ENCODE results near the gene MAP3K5.
"Not testable (repeated sequence)": the region's sequence is repeated elsewhere in the genome, so short reads cannot be mapped to it uniquely, and the experiment has no call there.

The MAP3K5 gene

DNA sequence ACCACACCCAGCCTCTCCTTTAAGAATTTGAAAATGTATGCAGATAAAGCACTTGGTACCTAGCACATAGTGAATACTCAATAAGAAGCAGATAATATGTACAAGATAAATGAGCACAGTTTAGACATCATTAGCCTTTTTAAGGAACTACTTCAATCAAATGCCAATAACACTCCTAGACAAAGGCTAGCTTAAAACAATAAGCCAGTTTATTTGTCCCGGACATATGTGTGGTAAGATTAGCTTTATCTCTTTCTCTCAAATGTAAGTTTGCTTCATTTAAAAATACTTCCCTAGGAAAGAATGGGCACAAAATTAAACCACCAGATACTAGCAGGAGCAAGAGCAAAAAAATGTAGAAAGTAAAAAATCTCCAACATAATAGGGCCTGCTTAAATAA lies 73.8 kb downstream of the MAP3K5 start:
- DNase-seq, result no peak

DNA sequence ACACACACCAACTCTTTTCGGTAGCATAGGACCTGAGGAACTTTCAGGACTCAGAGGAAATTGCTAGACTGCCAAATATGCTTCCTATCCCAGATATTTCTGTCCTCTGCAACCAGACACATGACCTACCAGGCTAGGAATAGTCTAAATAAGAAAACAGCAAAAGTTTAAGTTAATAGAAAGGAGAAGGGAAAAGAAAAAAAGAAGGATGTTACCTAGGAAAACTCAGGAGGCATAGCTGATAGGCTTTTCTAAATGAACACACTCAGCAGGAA lies 74.6 kb downstream of the MAP3K5 start:
- DNase-seq, result no peak

DNA sequence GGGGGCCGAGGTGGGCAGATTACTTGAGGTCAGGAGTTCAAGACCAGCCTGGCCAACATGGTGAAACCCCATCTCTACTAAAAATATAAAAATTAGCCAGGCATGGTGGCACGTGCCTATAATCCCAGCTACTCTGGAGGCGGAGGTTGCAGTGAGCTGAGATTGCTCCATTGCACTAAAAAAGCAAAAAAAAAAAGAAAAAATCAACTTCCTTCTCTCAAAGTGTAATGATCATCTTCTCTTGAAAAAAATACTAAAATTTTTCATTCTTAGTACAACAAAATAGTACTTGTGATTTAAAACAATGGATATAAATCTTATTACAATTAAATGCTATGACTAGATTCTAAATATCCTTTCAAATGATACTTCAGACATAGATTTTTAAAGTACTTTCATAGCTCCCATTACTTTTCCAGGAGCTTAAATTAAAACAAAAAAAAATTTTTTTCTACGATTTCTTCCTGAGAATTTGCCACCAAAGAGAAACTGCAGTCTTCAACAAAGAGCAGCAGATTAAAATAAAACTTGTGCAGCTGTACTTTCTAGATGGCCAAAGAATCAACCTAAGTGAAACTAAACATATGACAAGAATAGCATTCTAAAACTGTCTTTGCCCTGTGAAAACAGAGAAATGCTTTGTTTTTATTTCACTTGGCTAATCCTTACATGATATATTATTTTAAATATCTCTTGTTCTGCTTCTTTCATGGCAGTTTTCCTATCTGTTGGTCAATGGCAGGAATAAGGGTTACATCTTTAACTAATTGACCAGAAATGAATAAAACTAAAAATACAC lies 75.2 kb downstream of the MAP3K5 start:
- peak in 2 of 3 donors; percentile 26 to 41 for DNase-seq

DNA sequence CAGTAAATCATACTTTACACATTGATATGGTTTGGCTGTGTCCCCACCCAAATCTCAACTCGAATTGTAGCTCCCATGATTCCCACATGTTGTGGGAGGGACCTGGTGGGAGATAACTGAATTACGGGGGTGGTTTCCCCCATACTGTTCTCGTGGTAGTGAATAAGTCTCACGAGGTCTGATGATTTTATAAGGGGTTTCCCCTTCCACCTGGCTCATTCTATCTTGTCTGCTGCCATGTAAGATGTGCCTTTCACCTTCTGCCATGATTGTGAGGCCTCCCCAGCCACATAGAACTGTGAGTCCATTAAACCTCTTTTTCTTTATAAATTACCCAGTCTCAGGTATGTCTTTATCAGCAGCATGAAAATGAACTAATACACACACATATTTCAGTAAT lies 79.6 kb downstream of the MAP3K5 start:
- DNase-seq, result not testable (repeated sequence)

DNA sequence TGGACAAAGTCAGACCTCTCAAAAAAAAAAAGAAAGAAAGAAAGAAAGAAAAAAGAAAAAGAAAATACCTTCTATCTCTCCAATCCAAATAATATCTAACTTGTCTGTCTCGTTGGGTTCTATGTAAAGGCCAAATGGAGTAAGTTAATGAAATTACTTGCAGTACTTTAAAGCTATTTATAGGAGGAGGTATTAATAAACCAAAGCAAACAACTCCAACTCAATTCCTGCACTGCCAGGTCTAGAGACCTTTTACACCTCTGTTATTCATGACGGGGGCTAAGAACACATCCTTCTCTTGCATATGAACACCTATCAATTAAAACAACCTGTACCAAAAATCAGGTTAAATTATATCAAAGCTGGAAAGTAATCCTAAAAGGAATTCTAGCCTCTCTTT lies 80.6 kb downstream of the MAP3K5 start:
- no peak for DNase-seq

DNA sequence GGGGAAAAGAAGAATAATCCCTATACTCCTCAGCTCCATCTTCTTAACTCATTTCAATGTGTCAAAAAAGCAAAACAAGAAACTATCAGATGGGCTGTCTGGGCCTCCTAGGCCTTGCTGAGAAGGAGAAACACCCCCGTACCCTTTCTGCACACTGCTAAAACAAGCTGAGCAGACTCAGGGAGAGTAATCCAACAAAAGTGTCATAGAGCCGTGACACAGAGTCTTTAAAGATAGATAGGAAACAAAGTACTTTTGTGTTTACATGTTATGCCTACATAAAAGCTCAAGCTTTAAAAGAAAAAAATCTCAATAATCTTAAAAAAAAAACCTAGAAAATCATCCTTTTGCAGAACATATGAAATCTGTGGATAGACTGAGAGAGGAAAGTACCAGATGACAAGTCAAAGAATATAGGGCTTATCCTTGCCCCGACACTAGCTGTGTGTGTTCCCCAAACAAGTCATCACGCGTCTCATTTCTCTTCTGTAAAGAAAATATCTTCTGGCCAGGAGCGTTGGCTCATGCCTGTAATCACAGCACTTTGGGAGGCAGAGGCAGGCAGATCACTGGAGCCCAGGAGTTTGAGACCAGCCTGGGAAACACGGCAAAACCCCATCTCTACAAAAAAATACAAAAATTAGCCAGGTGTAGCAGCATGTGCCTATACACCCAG lies 81.3 kb downstream of the MAP3K5 start:
- DNase-seq, result no peak

DNA sequence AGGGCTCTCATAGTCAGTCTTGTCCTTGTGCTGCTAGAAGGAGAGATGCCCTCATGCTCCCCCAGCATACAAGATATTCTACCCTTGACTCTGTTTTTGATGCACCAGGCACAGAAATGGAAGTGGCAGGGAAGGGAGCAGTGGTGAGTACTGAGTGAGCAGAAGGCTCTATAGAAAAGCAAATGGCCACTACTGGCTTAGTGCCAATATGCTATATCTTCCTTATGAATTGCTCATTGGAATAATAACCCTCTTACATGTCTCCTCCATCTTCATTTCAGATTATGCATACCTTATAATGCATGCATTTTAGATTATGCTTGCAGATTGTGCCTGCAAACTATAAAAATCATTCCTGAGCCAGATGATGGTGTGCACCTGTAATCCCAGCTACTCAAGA lies 82.8 kb downstream of the MAP3K5 start:
- no peak for DNase-seq

DNA sequence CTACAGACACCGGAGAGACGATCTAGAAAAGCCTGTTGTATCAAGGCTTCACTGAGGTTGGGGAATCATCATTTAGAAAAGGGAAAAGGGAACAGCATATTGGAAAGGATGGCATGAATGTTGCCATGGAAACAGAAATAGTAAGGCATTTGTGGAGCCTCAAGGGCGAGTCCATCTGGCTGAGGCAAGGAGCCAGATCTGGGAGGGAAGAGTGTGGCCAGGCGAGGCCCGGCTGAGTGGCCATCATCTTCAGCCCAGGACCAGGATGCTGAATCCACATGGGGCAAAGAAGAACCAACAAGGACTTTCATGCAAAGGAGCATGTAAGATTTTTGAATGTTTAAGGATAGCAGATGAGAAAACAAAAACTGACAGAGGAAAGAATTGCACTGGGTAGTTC lies 85.8 kb downstream of the MAP3K5 start:
- no peak for DNase-seq

DNA sequence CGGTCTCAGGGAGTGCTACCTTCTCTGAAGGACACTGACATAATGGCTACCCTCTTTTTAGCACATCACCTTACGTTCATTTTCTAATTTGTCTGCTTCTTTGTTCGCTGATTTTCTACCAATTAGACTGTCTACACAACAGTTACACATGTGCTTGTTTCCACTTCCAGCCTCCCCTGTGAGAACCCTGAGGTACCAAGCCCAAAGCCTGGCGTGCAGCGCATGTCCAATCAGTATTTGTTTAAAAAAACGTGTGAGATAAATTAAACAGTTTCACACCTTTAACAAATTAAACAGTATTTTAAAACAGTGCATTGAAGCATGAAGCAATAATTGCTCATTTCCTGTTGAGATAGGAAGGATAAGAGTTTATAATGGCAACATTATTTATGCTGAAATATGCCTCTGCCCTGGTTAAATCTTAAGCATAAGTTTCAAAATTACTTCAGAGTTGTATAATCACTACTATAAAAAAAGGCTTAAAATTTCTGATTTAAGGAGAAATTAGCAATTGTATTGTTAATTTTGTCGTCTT lies 88.9 kb downstream of the MAP3K5 start:
- DNase-seq, result no peak

DNA sequence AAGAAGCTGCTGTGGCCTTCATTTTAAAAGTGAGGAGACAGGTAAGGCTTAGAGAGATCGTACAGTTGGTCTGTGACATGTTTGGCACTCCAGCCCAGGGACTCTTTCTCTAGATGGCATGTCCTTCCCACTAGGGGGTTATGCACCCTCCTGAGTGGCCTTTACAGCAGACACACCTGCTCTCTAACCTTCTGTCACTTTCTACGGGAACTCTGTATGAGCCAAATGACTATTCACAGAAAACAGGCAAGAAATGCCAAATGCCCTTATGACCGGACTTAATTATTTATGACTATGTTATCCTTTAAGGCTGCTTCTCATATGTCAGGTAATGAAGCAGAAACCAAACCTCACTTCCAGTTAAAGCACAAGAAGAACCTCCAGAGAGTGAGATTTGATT lies 91.2 kb downstream of the MAP3K5 start:
- no peak for DNase-seq

DNA sequence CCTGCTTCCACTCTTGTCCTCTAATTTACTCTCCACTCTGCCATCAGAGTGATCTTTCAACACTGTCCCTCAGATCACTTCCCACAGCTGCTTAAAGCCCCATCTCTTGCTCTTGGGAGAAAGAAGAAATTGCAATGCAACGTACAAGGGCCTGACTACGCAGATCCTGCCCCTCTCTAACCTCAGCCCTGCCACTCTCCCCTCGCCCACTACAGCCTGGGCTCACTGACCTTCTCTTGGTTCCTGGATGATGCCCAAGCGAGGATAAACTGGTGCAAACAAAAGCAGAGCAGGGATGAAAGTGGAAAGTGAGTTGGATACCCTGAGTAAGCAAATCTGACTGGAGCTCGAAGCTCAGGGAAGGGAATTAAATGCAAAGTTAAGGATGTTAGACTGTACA lies 92.9 kb downstream of the MAP3K5 start:
- no peak for DNase-seq

DNA sequence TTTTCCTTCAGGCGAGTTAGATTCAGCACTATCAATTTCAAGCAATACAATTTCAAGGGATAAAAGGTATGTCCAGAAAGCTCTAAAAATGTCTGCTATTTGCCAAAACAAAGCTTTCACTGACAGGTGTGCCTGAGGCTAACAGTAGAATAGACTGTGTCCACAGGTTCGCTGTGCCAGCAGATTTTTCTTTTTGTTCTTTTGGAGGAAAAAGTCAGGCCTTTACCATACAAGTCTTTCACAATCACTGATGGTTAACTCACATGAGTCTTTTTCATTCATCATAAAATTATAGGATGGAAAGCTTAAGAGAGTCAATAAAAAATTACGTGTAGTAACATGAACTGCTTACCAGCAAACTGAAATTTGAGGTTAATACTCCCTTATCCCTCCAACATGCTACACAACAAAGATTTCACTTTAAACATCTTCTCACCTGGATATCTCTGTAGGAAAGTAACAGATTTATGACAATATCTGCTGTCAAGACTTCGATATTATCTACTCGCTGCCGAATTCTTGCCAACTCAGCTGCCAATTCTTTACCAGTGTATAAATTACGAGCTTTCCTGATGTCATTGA lies 95.4 kb downstream of the MAP3K5 start:
- no peak for DNase-seq

DNA sequence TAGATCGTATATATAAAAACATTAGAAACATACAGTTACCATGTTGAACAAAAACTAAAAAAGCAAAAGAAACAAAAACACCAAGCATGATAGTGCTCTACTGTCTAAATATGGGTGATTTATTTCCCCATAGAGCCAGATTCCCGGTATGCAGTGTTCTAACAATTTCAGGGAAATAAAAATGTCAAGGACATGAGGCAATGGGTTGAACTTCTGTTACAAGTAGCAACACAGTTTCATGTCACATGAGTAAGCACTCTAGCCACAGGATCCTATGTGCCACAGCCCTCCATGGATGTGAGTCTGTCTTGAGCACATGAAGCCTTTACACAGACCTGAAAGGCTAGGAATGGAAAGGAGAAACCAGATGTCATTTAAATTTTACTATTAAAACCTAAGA lies 96.0 kb downstream of the MAP3K5 start:
- DNase-seq, result peak; percentile 37 to 65 (median 56)

DNA sequence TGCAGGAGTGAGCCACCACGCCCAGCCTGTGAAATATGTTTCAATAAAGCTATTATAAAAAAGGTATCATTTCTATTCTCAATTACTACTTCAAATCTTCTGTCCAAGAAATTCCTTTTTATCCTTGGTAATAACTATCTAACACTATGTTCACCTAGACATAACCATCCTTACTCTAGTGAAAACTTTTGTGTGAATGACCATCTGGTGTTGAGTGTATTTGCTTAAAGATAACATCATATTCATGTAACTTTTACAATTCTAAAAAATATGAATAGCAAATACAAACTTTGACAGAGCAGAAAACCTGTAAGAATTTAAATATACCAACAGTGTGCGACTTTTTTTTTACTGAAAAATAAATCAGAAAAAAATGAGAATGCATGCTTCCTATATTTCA lies 96.9 kb downstream of the MAP3K5 start:
- no peak for DNase-seq

DNA sequence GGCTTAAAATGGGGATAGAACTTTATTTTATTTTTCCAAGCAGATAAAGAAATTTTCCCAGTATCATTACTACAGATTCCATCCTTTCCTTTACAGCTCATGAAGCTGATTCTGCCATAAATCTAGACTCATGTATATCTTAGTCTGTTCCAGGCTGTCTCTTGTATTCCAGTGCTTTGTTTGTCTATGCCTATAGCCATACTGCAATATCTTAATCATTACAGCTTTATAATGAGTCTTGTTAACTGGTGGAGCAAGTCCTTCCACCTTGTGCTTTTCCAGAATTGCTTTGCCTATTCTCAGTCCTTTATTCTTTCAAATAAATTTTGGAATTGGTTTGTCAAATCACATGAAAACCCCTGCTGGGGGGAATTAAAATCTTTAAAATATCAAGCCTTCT lies 99.2 kb downstream of the MAP3K5 start:
- no peak for DNase-seq

DNA sequence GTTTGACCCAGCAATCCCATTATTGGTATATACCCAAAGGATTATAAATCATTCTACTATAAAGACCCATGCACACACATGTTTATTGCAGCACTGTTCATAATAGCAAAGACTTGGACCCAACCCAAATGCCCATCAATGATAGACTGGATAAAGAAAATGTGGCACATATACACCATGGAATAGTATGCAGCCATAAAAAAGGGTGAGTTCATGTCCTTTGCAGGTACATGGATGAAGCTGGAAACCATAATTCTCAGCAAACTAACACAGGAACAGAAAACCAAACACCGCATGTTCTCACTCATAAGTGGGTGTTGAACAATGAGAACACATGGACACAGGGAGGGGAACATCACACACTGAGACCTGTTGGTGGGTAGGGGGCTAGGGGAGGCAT lies 104.4 kb downstream of the MAP3K5 start:
- not testable (repeated sequence) for DNase-seq

DNA sequence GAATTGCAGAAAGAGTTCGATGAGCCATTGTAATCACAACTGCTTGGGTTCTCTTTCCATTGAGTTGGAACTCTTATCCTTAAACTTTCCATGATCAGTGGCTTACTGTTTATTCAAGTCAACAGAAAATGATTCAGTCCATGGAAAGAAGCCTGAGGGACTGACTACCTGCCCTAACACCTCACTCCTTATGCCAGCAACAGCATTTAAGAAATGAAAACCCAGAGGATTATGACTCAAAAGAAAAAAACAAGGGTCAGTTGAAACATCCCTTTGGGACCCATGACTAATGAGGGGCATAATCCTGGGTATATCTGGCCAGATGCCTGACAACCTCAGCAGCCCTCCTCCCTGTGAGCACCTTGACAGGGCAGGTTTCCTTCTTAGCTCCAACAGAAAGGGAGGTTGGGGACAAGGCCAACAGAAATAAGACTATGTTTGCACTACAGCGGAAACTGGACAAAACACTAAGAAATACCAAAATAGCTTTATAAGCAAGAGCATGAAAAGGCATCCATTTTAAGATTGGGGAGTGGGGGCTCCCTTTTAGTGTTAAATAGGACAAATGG lies 106.7 kb downstream of the MAP3K5 start:
- DNase-seq, result no peak

DNA sequence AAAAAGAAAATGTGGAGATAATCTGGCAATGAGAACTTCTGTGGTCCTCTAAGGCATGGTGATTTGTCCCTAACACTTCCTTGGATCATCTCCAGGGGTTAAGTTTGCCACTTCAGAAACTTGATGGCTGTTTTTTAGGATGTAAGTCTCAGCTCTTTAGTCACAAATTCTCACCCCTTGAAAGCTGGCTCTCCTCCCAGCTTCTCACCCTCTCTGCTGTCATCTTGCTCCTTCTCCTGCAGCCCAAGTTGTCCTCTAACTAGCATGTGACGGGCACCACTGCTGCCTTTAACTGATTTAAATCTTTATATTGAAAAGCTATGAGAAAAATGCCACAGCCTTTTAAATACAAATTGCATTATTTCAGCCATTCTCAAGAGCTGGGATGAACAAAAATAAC lies 107.8 kb downstream of the MAP3K5 start:
- no peak for DNase-seq

DNA sequence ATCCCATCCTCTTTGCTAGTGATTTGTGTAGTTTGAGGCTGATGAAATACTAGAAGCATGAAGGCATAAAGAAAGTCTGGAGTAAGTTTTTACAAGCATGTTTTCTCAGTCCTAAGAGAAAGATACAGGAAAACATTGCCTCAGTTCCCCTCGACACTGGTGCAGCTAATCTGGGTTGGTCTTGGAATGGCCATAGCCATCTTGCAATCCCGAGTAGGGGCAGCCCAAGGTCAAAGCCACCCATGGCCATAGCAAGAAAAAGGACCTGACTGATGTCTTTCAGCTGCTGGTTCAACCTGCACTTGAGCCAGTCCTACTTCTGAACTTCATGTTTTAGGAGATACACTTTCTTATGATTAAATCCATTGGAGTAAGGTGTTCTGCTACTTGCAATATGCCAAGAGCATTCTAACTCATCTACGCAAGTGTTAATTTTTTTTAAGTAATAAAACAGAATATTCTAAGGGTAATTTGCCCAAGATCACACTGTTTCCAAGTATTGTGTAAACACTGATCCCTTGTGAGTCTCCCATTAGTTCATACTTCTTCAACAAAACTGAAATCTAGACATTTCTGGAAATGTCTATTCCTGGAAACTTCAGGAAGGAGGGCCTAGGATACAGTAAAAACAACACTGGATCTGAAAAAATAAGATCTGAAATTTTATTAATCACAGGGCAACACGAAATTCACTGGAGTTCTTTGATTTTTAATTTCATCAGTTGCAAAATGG lies 108.9 kb downstream of the MAP3K5 start:
- no peak for DNase-seq

DNA sequence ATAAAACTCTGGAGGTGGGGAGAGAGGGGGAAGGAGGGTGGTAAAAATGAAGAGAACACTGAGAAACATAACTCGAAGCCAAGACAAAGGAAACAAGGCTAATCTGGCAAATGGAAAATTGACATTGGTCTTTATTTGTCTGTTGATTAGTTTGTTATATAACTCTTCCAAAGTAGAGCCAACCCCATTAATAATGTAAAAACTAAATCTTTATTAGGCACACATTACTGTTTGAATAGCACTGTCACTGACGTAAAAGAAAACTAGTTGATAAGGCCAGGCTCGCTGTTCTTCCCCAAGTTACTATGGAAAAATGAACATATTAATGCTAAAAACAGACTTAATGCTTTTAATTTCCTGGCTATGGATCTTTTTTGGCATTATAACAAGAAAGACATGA lies 110.0 kb downstream of the MAP3K5 start:
- DNase-seq, result no peak

DNA sequence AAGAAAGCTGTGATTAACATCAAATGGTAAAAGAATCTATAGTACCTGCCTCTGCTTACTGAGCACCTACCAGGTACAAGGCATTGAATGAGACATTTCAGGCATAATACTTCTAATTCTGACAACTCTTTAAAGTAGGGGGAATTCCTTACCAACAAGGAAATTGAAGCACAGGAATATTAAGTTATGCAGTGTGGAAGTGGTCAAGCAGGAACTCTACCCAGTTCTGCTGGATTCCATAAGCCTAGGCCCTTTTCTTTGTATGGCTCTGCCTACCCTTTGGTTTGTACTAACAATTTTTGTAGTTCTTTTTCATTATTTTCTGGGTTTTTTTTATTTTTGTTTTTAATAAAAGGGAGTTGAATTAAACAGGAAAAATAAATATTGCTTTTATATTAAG lies 114.5 kb downstream of the MAP3K5 start:
- DNase-seq, result no peak

DNA sequence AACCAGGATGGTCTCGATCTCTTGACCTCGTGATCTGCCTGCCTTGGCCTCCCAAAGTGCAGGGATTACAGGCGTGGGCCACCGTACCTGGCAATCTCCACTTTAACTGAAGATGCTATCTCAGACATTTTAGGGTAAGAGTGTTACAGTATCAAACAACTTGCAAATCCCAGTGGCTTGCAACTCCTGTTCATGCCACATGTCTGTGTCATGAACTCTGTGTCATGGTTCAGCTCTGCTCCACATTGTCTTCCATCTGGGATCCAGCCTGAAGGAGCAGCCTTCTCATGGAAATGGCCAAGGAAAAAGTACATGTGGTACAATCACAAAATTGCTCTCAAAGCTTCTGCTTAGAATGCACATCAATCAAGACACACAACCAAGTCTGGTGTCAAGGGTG lies 114.9 kb downstream of the MAP3K5 start:
- no peak for DNase-seq

DNA sequence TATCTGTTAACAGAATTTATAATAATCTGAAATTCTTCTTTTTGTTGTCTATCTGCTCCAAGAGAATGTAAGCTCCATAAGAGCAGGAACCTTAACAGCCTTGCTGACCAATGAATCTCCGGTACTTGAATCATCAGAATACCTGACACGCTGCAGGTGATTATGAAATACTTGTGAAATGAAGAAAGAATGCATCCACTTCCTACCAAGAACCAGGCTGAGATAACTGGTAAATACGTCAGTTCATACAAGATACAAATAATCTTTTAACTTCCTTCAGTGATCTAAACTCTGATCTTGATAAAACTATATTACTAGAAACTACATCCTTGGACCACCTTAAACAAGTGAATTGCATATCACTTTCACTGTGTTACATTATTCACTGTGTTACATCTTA lies 116.2 kb downstream of the MAP3K5 start:
- DNase-seq, result no peak

All from suppressor macrophage treated with lipopolysaccharide for 1 hour (primary cell).